CD4-positive, alpha-beta T cell treated with Interleukin-1 beta for 1 hour (primary cell): ENCODE measurements around the gene NOS3.
A peak's percentile ranks its signal among the peaks of the same experiment; 100 is the strongest.
"Not testable (repeated sequence)": the region's sequence is repeated elsewhere in the genome, so short reads cannot be mapped to it uniquely, and the experiment has no call there.

ENCODE experiments used
- DNase-seq, 2 donors: peaks; one replicate each; pipeline ENCODE4 v3.0.0-alpha.2; 2020 to 2022

Gene NOS3

GRCh38 chr7:151019130-151019447, 28.3 kb downstream of the NOS3 start:
- DNase-seq, result no peak

- no peak for DNase-seq
Measured at GRCh38 chr7:151020231-151020630, 29.4 kb downstream of the NOS3 start.

DNA sequence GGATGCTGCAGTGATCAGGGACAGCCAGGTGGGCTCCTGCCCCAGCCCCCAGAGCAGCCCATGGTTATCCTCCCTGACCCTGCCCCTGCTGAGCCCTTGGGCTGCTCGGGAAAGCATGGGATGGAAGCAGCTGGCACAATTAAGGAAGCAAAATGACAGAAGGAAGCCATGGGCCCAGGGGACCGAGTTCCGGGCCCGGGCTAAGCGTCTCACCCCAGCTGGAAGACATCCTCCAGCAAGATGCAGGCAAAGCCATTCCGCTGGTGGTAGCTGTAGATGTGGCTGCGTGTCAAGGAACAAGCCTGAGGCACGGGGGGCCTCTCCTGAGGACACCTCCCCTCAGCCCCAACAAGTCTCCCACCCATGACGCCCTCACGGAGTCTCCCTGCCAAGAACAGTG, 32.4 kb downstream of the NOS3 start:
- no peak for DNase-seq

- DNase-seq, result no peak
Measured at GRCh38 chr7:151024435-151025056, 33.7 kb downstream of the NOS3 start, which contains the start of gene ATG9B. Gene ATG9B (minus strand): TSS chr7:151024494. CDS start chr7:151024423, 71 bp downstream.

DNA sequence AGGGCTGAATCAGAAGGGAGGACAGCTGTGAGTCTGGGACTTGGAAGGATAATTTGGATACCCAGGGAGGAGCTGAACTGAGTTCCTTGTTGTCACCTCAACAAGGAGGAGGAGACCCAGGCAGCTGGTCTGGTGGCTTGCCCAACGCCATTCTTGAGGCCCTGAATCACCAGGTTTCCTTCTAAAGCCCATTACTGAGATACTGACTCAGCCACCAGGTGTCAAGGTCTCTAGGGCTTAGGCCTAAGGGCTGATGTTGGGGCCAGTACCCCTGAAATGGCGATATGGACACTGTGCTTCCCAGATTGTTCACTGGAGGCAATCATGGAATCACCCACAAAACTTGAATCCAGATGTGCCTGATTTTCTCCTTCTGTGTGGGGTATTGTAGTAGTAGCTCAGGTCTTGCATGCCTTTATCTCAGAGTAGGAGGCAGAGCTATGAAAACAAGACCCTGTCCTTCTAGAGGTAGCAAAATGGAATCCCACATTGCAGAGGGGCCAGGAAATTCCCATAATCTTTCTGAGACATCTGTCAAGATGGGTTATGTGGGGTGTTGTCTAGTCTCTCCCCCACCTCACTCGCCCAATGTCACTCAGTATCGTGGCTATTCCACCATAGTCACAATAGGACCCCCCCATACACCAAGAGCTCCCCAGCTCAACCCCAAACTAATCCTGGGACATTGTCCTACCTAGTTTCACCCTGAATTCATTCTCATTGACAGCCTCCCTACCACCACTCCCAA, 35.3 kb downstream of the NOS3 start:
- no peak for DNase-seq

GRCh38 chr7:151026771-151027727, 36.2 kb downstream of the NOS3 start:
- not testable (repeated sequence) for DNase-seq

DNA sequence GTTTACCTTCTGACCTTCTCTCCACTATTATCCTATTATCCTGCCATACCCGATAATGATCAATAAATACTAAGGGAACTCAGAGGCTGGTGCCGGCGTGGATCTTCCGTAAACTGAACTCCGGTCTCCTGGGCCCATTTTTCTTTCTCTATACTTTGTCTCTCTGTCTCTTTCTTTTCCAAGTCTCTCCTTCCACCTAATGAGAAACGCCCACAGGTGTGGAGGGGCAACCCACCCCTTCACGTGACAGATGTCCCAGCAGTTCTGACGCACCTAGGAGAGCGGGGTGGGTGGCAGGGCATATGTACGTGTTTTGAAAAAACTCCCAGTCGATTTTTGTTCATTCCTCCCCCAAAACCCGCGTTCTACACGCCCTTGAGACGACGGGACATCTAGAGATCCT, 36.9 kb downstream of the NOS3 start:
- DNase-seq, result not testable (repeated sequence)

DNA sequence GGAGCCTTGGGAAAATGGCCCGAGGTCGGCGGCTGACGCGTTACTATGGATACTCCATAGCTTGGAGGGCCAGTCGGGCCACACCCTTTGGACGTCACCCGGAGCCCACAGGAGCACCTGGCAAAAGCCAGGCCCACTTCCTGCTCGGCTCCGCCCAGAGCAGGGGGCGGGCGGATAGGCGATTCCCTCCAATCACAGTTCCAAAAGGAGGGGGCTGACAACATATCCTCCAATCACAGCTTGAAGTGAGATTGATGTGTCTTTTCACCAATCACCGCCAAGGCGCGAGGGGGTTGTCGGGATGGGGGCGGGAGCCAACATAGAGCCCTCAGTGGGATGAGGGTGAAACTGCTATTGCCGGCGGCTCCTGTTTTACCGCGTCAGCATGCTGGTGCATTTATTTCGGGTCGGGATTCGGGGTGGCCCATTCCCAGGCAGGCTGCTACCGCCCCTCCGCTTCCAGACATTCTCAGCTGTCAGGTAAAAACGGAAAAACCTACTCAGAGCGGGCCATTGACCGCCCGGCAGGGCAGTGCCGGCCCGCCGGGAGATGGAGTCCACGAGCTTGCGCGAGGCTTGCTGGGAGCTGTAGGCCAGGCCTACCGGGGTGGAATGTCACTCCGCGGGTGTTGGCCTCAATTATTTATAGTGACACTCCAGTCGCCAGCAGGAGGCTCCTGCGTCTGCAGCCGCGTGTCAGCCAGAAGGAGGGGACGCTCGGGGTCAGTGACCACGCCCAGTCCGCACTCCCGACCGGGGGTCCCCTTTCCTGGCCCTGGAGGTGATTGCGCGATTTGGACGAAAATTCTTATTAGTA, 37.5 kb downstream of the NOS3 start, which contains the start of gene ABCB8:
Gene ABCB8, plus strand, starts transcription at position 320 of the 817 bp plus-strand sequence. Its CDS starts 66 bp downstream, at position 386.
- peak; percentile 99 for DNase-seq

DNA sequence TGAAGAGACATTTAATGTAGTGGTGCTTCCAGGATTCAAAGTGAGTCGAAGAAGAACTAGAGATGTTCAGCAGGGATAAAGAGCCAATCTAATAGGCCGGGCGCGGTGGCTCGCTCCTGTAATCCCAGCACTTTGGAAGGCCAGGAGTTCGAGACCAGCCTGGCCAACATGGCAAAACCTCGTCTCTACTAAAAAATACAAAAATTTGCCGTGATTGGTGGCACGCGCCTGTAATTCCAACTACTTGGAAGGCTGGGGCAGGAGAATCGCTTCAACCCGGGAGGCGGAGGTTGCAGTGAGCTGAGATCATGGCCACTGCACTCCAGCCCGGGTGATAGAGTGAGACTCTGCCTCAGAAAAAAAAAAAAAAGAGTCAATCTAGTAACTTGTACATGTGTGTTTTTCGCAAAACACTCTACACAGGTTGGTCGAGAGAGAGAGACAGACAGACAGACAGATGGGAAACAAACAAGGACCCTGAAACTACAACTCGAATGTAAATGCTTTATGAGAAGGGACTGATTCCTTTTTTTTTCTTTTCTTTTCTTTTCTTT, 38.2 kb downstream of the NOS3 start:
- no peak for DNase-seq

DNA sequence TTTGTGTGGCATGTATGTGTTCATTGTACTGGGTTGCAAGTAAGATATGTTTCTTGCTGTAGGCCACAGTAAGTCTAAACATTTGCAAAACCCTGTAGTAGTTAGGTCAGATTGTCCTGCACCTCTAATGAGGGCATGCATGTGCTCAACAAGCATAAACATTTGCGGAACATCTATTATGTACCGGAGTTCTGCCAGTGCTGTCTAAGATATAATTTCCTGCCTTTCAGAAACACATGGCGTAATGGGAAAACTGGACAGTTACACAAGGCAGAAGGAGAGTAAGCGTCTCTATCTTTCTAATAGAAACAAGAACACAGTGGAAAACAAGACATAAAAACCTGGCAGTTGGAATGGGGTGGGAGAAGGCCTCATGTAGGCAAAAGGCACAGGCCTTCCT, 40.2 kb downstream of the NOS3 start:
- no peak for DNase-seq

DNA sequence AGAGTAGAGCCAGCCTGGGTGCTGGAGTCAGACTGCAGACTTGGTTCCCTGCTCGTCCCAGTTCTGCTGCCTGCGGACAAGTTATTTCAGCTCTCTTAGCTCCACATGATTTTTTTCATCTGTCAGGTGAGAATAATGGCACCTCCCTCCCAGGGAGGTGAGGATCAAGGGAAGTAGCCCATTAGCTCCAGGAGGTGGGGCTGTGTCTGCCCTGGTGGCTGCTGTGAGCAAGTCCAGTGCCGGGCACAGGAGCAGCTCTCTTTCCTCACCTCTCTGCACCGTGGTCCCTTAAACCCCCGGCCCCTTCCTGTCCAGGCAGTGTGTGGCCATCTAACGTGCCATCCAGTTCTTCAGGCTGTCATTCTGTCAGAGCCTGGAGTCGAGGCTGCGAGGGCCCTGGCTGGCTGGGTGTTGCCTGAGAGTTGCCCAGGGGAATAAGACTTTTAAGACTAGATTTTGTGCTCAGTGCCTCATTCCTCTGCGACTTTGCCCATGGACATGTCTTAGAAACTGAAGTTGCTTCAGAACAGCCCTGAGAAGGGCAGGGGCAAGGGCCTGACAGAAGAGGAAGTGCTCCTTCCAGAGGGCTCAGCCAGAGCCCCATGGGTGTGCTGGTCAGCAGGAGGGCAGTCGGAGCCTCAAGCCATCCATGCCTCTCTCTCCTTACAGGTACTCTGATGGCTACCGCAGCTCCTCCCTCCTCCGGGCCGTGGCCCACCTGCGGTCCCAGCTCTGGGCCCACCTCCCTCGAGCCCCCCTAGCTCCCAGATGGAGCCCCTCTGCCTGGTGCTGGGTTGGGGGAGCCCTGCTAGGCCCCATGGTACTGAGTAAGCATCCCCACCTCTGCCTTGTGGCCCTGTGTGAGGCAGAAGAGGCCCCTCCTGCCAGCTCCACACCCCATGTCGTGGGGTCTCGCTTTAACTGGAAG, 42.4 kb downstream of the NOS3 start:
- DNase-seq, result no peak

- DNase-seq, result no peak
Measured at GRCh38 chr7:151033864-151034249, 43.0 kb downstream of the NOS3 start.

- no peak for DNase-seq
Measured at GRCh38 chr7:151034312-151035025, 43.7 kb downstream of the NOS3 start.

DNA sequence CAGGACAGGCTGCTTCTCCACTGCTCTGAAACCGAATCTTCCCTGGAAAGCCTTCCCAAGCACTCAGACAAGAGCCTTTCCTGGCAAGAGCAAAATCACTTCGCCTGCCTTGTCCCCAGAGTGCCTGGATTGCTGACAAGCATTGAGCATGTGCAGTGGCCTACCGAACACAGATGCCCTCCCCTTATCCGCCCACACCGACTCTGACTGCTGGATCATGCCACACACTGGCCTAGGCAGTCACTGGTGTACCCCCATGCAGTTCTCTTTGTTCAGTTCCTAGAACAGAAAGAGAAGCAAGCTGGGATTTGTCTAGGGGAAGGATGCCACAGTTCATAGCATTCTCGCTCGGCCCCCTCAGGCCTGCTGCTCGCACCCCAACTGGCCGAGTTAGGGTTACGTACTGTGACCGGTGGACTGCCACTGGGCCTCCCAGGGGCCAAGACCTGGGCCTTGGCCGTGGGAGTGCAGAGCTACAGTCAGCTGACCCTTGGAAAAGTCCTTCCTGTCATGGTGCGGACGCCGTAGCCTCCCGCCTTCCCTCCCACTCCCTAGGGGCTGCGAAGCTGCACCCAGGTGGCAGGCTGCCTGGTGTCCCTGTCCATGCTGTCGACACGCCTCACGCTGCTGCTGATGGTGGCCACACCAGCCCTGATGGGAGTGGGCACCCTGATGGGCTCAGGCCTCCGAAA, 44.4 kb downstream of the NOS3 start:
- DNase-seq, result no peak

DNA sequence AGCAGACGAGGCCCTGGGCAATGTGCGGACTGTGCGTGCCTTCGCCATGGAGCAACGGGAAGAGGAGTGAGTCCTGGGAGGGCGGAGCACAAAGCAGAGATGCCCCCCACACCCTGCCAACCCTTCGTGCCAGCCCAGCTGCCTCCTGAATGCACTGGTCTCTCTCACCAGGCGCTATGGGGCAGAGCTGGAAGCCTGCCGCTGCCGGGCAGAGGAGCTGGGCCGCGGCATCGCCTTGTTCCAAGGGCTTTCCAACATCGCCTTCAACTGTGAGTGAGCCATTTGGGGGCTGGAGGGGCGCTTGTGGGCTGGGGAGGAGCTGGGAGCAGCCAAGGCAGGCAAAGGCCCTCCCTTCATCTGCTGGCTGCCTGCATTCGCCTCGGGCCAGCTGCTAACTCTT, 45.1 kb downstream of the NOS3 start:
- DNase-seq, result no peak

GRCh38 chr7:151038951-151039849, 48.4 kb downstream of the NOS3 start:
- peak in 1 of 2 donors; percentile 69 for DNase-seq

DNA sequence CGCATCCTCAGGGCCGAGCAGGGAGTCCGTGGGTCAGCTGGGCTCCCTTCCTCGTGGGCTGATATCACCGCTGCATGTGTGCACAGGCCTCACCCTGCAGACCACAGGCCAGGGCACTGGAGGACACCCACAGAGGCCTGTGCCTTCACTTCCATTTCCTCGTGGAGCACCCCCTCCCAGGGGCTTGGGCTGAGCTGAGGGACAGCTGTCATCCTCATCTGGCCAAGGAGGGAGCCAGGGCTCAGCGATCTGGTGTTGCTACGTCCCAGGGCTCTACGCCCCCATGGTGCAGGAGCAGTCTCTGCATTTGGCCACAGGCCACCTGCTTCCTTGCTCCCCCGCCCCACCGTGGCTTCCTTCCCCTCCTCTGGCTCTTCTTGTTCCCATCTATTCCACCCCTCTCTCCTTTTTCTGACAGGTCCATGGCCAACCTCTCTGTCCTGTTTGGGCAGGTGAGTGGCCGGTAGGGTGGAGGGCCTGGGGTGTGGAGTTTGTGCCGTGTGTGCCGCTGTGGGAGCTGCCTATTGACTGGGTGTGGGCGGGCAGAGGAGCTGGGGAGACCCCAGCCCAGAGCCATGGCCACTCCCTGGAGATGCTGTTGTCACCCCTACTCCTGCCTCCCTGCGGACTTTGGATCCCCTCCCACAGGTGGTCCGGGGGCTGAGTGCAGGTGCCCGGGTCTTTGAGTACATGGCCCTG, 49.2 kb downstream of the NOS3 start:
- no peak for DNase-seq
